HepG2 (cell line): ENCODE measurements around the gene CDC34. TPM values are rescaled to one million over a fixed set of nuclear protein-coding genes. Genes with fewer than 3 reads are reported as not detected.

Experiments used
- CBX5 ChIP-seq: sonication (generic); formaldehyde crosslinking; IDR thresholded peaks from 2 replicates; pipeline ENCODE4 v1.4.0; 2020; ENCODE audit warnings: missing genetic modification reagents, borderline replicate concordance
- EP300 ChIP-seq, 3 experiments: sonication (generic) in 1 of 3; formaldehyde crosslinking in 1 of 3; IDR thresholded peaks; 2 replicates each; pipeline versions ENCODE4 v1.5.1 to v1.6.1; 2011 to 2020; ENCODE audit warnings: low read depth in 2 of 3, low read length in 2 of 3, borderline replicate concordance in 1 of 3, improper control_type of control experiment in 1 of 3, mild to moderate bottlenecking in 1 of 3, missing genetic modification reagents in 1 of 3, moderate library complexity in 1 of 3
- GATAD1 ChIP-seq: IDR thresholded peaks from 2 replicates; pipeline ENCODE4 v1.6.1; 2016; ENCODE audit warnings: missing genetic modification reagents, missing compliant biosample characterization
- GLI4 ChIP-seq: sonication (generic); formaldehyde crosslinking; IDR thresholded peaks from 2 replicates; pipeline ENCODE4 v1.5.1; 2020; ENCODE audit warnings: missing genetic modification reagents, mild to moderate bottlenecking, moderate library complexity, borderline replicate concordance
- MEIS1 ChIP-seq: sonication (generic); formaldehyde crosslinking; IDR thresholded peaks from 2 replicates; pipeline ENCODE4 v1.9.0; 2021; ENCODE audit warnings: mild to moderate bottlenecking, missing genetic modification reagents, moderate library complexity, borderline replicate concordance
- MXI1 ChIP-seq: IDR thresholded peaks from 3 replicates; pipeline ENCODE4 v1.6.1; 2012; ENCODE audit warnings: low read depth, low read length, inconsistent platforms, borderline replicate concordance
- POGZ ChIP-seq: sonication (generic); formaldehyde crosslinking; IDR thresholded peaks from 2 replicates; pipeline ENCODE4 v1.4.0; 2020; ENCODE audit warnings: mild to moderate bottlenecking, missing genetic modification reagents
- RARA ChIP-seq: IDR thresholded peaks from 2 replicates; pipeline ENCODE4 v1.6.1; 2016; ENCODE audit warnings: missing genetic modification reagents, missing compliant biosample characterization
- SIN3A ChIP-seq: IDR thresholded peaks from 2 replicates; pipeline ENCODE4 v1.6.1; 2011; ENCODE audit warnings: low read depth, mild to moderate bottlenecking, control low read depth, low read length, borderline replicate concordance
- STAG1 ChIP-seq: sonication (generic); formaldehyde crosslinking; IDR thresholded peaks from 2 replicates; pipeline ENCODE4 v1.4.0; 2020; ENCODE audit warnings: missing genetic modification reagents
- ZC3H13 ChIP-seq: sonication (generic); formaldehyde crosslinking; IDR thresholded peaks from 2 replicates; pipeline ENCODE4 v1.8.1; 2023; ENCODE audit warnings: mild to moderate bottlenecking, missing genetic modification reagents, moderate library complexity
- ZKSCAN8 ChIP-seq: IDR thresholded peaks from 2 replicates; pipeline ENCODE4 v1.6.1; 2016; ENCODE audit warnings: borderline replicate concordance, missing genetic modification reagents, missing compliant biosample characterization
- ZNF281 ChIP-seq: sonication (generic); formaldehyde crosslinking; IDR thresholded peaks from 2 replicates; pipeline ENCODE4 v1.4.0; 2020; ENCODE audit warnings: missing genetic modification reagents, borderline replicate concordance
- ZNF562 ChIP-seq: sonication (generic); formaldehyde crosslinking; IDR thresholded peaks from 2 replicates; pipeline ENCODE4 v1.8.0; 2022; ENCODE audit warnings: missing genetic modification reagents, borderline replicate concordance
- ZNF616 ChIP-seq: sonication (generic); formaldehyde crosslinking; IDR thresholded peaks from 2 replicates; pipeline ENCODE4 v1.5.0; 2020; ENCODE audit warnings: low read depth, mild to moderate bottlenecking, missing genetic modification reagents
- ZNF724P ChIP-seq: sonication (generic); formaldehyde crosslinking; IDR thresholded peaks from 2 replicates; pipeline ENCODE4 v1.8.0; 2022; ENCODE audit warnings: missing genetic modification reagents, borderline replicate concordance
- ZSCAN21 ChIP-seq: sonication (generic); formaldehyde crosslinking; IDR thresholded peaks from 2 replicates; pipeline ENCODE4 v1.8.0; 2022; ENCODE audit warnings: mild to moderate bottlenecking, missing genetic modification reagents, moderate library complexity, borderline replicate concordance
- polyA plus RNA-seq, 8 experiments: library from polyadenylated mRNA; depleted of rRNA in 3 of 8; stranded (reverse) in 7 of 8; unstranded in 1 of 8; fragments of >200 nt; fragmentation: Illumina TruSeq in 4 of 8; extraction: Trizol in 4 of 8; gene quantifications; 2 replicates each; pipeline versions ENCODE4 v1.2.1 to v1.2.3, GENCODE V29; 2011 to 2016; ENCODE audit warnings: low read depth in 4 of 8, missing spikeins in 1 of 8, mixed read lengths in 1 of 8; ENCODE audit not compliant: insufficient read depth in 1 of 8
- total RNA-seq, 5 experiments: library from RNA; depleted of rRNA; stranded (reverse); fragments of >200 nt; fragmentation: Illumina TruSeq; extraction: Trizol; gene quantifications; 2 replicates each; pipeline ENCODE4 v1.2.3, GENCODE V29; 2016; ENCODE audit warnings: low read depth in 1 of 5
- TF ChIP-seq, protein P1 (sequence below): sonication (generic); formaldehyde crosslinking; IDR thresholded peaks from 2 replicates; pipeline ENCODE4 v1.8.0; 2022; ENCODE audit warnings: mild to moderate bottlenecking, missing genetic modification reagents; ENCODE audit not compliant: insufficient replicate concordance
- TF ChIP-seq, protein P2 (sequence below): sonication (generic); formaldehyde crosslinking; IDR thresholded peaks from 2 replicates; pipeline ENCODE4 v1.5.1; 2020; ENCODE audit warnings: missing genetic modification reagents, mild to moderate bottlenecking, borderline replicate concordance

CDC34 gene
- total and polyA plus RNA-seq, 2 of the 13 experiments (the other 11 are each of a cell fraction or from before 2014, with no cell fraction given): 138 to 150 TPM

DNA sequence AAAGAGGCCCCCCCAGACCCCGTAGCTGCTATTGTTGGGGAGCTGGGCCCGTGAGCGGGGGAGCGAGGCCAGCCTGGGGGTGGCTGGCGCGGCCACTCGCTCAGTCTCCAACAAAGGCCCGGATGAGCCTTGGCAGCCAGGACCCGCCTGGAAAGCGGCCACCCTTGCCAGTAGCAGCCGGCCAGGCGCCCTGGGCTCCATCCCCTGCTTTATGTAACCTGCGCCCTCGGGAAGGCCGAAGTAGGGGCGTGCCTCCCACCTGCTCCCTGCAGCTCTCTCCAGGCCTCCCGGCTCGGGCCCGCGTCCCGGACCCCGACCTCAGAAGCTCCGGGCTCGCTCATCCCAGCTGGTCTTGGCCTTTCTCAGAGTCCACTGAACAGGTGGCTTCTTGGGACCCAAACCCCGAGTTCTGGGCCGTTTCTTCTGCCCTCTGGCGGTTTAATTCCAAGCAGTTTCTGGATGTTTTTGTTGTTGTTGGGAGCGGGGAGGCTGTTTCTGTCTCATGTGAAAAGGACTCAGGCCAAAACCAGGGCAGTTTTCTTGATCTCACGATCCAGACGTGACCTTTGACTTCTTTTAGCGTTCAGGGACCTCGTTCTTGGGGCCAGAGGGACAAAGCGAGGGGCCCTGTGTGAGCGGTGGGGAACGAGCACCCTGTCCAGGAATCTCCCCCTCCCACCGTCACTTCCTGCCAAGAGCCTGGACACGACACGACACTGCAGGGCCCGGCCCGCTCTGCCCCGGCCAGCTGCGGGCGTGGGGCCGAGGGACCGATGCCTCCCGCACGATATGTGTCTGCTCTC is 1.2 kb downstream of the CDC34 start (continued):
- TF ChIP-seq, protein P1, sequence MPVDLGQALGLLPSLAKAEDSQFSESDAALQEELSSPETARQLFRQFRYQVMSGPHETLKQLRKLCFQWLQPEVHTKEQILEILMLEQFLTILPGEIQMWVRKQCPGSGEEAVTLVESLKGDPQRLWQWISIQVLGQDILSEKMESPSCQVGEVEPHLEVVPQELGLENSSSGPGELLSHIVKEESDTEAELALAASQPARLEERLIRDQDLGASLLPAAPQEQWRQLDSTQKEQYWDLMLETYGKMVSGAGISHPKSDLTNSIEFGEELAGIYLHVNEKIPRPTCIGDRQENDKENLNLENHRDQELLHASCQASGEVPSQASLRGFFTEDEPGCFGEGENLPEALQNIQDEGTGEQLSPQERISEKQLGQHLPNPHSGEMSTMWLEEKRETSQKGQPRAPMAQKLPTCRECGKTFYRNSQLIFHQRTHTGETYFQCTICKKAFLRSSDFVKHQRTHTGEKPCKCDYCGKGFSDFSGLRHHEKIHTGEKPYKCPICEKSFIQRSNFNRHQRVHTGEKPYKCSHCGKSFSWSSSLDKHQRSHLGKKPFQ (CRISPR knock-in tag): no peak
- TF ChIP-seq ZKSCAN8 (CRISPR knock-in tag): no peak
- 0 out of 2 replicates have a peak, but pooled peaks have one; percentile 12 for TF ChIP-seq POGZ
- 0 out of 2 replicates have a peak, but pooled peaks have one; percentile 59 for TF ChIP-seq SIN3A
- 0 out of 2 replicates have a peak, but pooled peaks have one; percentile 26 for TF ChIP-seq MEIS1 (CRISPR knock-in tag)
- TF ChIP-seq RARA: peak; percentile 61
- TF ChIP-seq STAG1 (CRISPR knock-in tag): peak; percentile 28
- TF ChIP-seq ZNF562: no peak
- no peak for TF ChIP-seq ZNF616 (CRISPR knock-in tag)
- TF ChIP-seq GLI4: no peak; the same call in 1 of the 2 replicates
- no peak for TF ChIP-seq ZNF724P (CRISPR knock-in tag)
- 0 out of 2 replicates have a peak, but pooled peaks have one; percentile 11 for TF ChIP-seq GATAD1
- peak in 1 of 2 experiments; percentile 20; a peak in 1 of 4 replicates for TF ChIP-seq EP300 (IDR thresholded peaks at IDR 0.05; ENCODE audit: low read depth in 2 of 2, low read length in 2 of 2)
- TF ChIP-seq EP300 (CRISPR knock-in tag; IDR thresholded peaks at IDR 0.05; ENCODE audit: borderline replicate concordance): no peak
- TF ChIP-seq MXI1: peak; percentile 16; the same call in 1 of the 3 replicates
- TF ChIP-seq, protein P2, sequence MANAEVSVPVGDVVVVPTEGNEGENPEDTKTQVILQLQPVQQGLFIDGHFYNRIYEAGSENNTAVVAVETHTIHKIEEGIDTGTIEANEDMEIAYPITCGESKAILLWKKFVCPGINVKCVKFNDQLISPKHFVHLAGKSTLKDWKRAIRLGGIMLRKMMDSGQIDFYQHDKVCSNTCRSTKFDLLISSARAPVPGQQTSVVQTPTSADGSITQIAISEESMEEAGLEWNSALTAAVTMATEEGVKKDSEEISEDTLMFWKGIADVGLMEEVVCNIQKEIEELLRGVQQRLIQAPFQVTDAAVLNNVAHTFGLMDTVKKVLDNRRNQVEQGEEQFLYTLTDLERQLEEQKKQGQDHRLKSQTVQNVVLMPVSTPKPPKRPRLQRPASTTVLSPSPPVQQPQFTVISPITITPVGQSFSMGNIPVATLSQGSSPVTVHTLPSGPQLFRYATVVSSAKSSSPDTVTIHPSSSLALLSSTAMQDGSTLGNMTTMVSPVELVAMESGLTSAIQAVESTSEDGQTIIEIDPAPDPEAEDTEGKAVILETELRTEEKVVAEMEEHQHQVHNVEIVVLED (CRISPR knock-in tag): peak; percentile 21; the same call in 1 of the 2 replicates
- no peak for TF ChIP-seq ZNF281 (CRISPR knock-in tag)
- 0 out of 2 replicates have a peak, but pooled peaks have one; percentile 30 for TF ChIP-seq ZSCAN21 (CRISPR knock-in tag)
- TF ChIP-seq ZC3H13 (CRISPR knock-in tag): peak; percentile 62; the same call in 1 of the 2 replicates
- TF ChIP-seq CBX5 (CRISPR knock-in tag): no peak
